OCI-M1 (cell line): ENCODE data around the gene INMT.
A peak's percentile ranks its signal among the peaks of the same experiment; 100 is the strongest.

Source experiments
- DNase-seq: peaks from one replicate; lab custom pipeline; 2025; lab: John Stamatoyannopoulos, UW

INMT gene

GRCh38 chr7:30728591-30729100, 23.3 kb upstream of the INMT start:
- no peak for DNase-seq

- no peak for DNase-seq
Observed at GRCh38 chr7:30729642-30730041, 22.3 kb upstream of the INMT start.

GRCh38 chr7:30730097-30730496, 21.8 kb upstream of the INMT start:
- no peak for DNase-seq

- DNase-seq = no peak
Observed at GRCh38 chr7:30730996-30731395, 20.9 kb upstream of the INMT start.

- DNase-seq = no peak
Observed at GRCh38 chr7:30731581-30731980, 20.4 kb upstream of the INMT start.

DNA sequence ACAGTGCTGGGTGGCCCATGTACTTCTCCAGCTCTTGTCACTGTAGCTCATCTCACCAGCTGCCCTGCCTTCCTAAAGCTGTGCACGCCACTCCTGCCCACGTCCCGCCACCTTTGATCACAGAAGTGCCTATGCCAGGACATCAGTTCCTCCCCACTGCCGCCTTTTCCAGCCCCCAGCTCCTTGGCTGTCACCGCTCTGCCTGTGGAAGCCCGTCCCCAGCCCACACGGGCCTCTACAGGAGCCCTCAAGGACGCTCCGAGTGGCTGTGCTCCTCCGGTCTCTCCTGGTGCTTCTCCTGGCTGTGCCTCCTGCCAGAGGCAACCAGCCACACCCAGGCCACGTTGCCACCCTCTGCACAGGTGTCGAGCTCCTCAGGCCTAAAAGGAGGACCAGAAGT, 19.3 kb upstream of the INMT start:
- DNase-seq = no peak

DNA sequence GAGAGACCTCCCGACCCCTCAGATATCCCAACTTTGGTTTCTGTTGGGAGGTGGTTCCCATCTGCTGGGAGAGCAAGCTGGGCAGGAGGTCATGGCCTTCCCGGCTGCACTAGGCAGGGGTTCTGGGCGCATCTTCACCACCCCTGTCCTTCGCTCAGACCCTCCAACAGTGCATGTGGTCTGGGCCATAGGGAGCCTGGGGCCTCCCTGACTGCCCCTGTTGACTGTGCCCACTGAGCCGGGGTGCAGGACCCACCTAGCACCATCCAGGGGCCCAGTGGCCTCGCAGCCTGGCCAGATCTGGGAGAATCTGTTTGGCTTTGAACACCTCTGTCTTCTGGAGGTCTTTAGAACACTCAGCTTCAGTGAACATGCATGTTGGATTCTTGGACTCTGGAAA, 18.7 kb upstream of the INMT start:
- DNase-seq = no peak

DNA sequence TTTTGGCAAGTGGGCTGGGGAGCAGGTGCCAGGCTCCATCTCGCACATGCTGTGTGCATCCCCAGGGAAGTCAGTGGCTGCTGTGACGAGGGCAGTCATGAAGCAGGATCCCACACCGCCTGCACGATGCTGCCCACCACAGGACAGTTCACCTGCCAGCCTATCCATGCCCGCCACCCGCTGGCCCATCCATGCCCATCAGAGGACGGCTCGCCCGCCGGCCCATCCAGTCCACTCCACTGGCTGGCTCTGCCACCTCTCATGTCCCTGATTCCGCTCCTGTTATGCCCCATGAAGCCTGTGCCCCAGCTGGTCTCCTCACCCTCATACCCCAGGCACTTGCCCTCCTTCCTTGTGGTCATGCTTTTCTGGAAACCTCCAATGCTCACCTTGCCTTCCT, 18.2 kb upstream of the INMT start:
- DNase-seq = no peak

GRCh38 chr7:30734497-30734896, 17.4 kb upstream of the INMT start:
- no peak for DNase-seq

- no peak for DNase-seq
Observed at GRCh38 chr7:30735631-30736030, 16.3 kb upstream of the INMT start.

- DNase-seq = no peak
Observed at GRCh38 chr7:30736291-30736690, 15.6 kb upstream of the INMT start.

- no peak for DNase-seq
Observed at GRCh38 chr7:30738026-30738915, 13.7 kb upstream of the INMT start.

DNA sequence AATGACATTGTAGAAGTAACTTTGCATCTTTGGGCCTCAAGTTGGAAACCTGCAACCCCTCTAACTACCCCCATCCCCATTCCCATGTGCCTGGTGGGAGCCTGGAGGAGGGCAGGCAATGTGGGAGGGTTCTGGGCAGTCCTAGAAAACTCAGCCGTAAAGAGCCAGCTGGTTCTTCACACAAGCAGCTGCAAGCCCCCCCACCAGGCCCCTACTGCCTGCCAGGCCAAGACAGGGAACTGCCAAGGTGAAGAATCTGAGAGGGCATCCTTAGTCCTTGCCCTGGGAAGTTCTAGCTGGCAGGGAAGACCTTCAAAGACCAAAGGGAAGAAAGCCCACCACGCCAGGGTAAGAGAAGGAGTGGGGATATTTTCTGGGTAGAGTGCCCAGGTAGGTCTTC, 12.2 kb upstream of the INMT start:
- DNase-seq = no peak

DNA sequence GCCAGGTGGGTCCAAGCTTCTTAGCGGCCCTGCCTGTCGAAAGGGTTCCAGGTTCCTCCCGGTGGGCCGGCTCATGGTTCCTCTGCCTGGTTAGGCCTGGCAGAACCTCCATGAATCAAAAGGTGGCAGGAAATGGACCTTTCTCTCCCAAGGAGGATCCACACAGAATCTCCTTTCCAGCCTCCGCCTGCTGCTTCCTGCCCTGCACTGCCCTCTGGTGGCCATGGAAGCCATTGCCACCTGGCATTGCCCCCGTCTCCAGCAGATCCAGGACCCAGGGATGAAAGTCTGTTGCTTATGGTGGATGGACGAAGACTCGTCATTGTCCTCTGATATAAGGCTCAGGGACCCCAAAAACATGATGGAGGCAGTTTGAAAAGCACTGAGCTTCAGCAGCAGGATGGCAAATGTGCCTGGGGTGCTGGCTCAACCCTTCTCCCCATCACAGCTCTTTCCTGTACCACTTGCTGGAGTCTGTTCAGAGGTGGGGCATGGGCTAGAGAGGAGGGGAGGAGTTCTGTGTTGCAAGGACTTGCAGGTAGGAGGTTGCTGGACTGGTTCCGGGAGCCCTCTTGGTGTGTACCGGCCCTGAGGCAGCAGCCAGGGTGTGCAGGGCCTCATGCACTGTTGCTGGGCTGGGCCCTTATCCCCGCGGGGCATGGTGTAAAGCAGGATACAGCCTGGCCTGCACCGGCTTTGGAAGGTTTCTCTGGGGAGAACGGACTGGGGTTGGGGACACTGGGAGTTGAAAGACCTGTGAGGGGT, 11.3 kb upstream of the INMT start:
- DNase-seq = peak; percentile 72

DNA sequence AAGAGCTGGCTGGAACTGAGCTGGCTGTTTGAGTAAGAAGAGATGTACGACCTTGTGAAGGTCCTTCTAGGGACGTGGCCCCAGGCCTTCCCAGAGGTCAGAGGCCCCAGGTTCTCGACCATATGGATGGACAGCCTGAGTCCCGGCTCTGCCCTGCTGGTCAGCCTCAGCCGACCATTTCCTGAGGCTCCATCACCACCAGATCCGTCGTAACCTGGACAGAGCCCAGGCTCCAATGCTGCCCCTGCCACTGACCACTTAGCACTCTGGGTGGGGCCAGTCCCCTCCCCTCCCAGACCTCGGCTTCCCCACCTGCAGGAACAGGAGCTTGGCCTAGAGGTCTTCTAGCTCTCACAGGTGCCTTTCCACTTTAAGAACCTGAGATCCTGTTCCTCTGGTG, 10.6 kb upstream of the INMT start:
- DNase-seq = no peak

DNA sequence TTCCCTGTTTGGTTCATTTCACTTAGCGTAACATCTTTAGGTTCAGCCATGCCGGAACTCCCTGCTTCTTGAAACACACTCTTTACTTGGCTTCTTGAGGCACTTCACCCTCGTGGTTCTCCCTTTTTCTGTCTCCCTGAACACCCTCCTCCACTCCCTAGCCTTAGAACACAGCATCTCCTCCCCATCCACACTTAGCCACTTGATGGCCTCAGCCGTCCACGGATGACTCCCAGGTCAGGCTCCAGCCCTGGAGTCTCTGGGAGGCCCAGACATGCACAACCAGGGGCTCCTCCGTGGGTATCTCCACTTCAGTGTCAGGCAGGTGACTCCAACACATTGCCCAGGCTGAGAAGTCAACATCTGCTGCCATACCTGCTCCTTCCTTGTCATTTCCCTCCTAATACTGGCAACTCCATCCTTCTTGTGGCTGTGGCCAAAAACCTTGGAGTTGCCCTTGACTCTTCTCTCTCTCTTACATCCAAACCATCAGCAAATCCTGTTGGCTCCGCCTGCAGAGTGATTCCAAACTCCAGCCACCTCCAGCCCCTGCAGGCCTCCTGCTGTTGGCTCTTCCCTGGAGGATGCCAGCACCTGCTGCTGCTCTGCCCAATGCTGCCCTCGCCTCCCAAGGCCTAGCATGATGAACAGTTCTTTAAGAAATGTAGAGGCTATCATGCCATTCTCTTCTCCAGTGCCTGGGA, 8.4 kb upstream of the INMT start:
- peak; percentile 74 for DNase-seq

- DNase-seq = no peak
Observed at GRCh38 chr7:30744075-30744417, 7.9 kb upstream of the INMT start.

- no peak for DNase-seq
Observed at GRCh38 chr7:30745261-30745941, 6.5 kb upstream of the INMT start.

DNA sequence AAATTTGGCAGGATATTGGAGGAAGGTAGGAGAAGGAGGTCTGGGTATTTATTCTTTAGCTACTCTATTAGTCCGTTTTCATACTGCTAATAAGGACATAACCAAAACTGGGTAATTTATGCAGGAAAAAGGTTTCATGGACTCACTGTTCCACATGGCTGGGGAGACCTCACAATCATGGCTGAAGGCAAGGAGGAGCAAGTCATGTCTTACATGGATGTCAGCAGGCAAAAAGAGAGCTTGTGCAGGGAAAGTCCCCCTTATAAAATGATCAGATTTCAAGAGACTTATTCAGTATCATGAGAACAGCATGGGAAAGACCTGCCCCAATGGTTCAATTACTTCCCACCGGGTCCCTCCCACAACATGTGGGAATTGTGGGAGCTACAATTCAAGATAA, 1.9 kb upstream of the INMT start:
- no peak for DNase-seq

- no peak for DNase-seq
Observed at GRCh38 chr7:30750683-30751650, 968 bp upstream of the INMT start.

DNA sequence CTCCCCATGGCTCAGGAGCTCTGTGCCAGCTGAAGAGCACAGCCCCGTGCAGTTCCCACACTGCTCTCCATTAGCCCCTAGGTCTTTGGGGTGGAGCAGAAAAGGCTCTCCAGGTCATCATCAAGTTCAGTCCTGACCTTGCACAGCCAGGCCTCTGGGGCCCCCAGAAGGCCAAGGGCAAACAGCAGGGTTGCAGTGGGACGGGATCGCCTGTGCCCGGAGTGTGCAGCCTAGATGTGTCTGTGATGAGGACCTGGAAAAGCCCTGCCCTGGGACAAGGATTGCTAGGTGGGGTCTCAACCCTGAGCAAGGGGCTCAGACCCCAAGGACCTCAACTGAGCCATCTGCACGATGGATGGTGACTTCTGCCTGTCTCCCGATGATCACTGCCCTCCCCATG, 549 bp downstream of the INMT start:
- no peak for DNase-seq
